ENCODE results near the gene MAST4.

DNA sequence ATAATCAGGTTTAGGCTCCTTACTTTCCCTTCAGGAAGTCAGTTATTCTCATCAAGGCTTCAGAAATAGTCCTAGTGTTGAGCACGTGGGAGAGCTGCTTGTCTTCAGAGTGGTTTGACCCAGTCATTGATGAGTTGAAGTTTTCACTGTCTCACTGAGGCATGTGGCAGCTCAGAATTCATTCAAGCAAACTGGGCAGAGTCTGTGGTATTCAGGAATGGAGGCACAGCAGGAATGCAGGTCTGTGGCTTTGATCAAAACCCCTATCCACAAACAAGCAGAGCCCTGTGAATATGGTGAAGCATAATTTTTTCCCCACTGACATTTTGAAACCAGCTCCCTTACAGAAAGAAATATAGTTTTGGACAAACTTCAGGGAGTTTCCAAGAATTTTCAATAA lies 393.1 kb downstream of the MAST4 start:
- TF ChIP-seq, protein P1, sequence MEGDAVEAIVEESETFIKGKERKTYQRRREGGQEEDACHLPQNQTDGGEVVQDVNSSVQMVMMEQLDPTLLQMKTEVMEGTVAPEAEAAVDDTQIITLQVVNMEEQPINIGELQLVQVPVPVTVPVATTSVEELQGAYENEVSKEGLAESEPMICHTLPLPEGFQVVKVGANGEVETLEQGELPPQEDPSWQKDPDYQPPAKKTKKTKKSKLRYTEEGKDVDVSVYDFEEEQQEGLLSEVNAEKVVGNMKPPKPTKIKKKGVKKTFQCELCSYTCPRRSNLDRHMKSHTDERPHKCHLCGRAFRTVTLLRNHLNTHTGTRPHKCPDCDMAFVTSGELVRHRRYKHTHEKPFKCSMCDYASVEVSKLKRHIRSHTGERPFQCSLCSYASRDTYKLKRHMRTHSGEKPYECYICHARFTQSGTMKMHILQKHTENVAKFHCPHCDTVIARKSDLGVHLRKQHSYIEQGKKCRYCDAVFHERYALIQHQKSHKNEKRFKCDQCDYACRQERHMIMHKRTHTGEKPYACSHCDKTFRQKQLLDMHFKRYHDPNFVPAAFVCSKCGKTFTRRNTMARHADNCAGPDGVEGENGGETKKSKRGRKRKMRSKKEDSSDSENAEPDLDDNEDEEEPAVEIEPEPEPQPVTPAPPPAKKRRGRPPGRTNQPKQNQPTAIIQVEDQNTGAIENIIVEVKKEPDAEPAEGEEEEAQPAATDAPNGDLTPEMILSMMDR (conservative IDR thresholded peaks at IDR 0.05; ENCODE audit: low read length), result no peak
- no peak for TF ChIP-seq EZH2phosphoT487 (IDR thresholded peaks at IDR 0.05; ENCODE audit: borderline replicate concordance, low read depth, low read length)
